ENCODE results near the gene PCDHA4.
"Not testable (repeated sequence)": the region's sequence is repeated elsewhere in the genome, so short reads cannot be mapped to it uniquely, and the experiment has no call there.

Gene PCDHA4

GRCh38 chr5:140806834-140807775, at the start of gene PCDHA4:
Gene PCDHA4 (plus strand): TSS chr5:140807068.
- peak; percentile 9 for DNase-seq (ENCODE audit: low spot score)

GRCh38 chr5:140764177-140764973, 42.5 kb upstream of the PCDHA4 start:
- no peak for DNase-seq (ENCODE audit: low spot score)

GRCh38 chr5:140767444-140767843, 39.4 kb upstream of the PCDHA4 start:
- no peak for DNase-seq (ENCODE audit: low spot score)

GRCh38 chr5:140780512-140780911, 26.4 kb upstream of the PCDHA4 start:
- DNase-seq (ENCODE audit: low spot score), result no peak

GRCh38 chr5:140785905-140786686, 20.8 kb upstream of the PCDHA4 start, which contains the start of gene PCDHA1:
Gene PCDHA1 (plus strand): TSS chr5:140786140.
- no peak for DNase-seq (ENCODE audit: low spot score)

- DNase-seq (ENCODE audit: low spot score), result not testable (repeated sequence)
These were observed 19.4 kb upstream of the PCDHA4 start for GRCh38 chr5:140787422-140787821.

- DNase-seq (ENCODE audit: low spot score), result not testable (repeated sequence)
These were observed 18.9 kb upstream of the PCDHA4 start for GRCh38 chr5:140787849-140788504.

- no peak for DNase-seq (ENCODE audit: low spot score)
These were observed 15.8 kb upstream of the PCDHA4 start for GRCh38 chr5:140791089-140791488.

GRCh38 chr5:140794595-140795258, 12.1 kb upstream of the PCDHA4 start, which contains the start of gene PCDHA2:
Gene PCDHA2 (plus strand): TSS chr5:140794852.
- no peak for DNase-seq (ENCODE audit: low spot score)

- DNase-seq (ENCODE audit: low spot score), result peak; percentile 19
These were observed 11.6 kb upstream of the PCDHA4 start for GRCh38 chr5:140795259-140795641.

GRCh38 chr5:140796072-140796717, 10.7 kb upstream of the PCDHA4 start:
- DNase-seq (ENCODE audit: low spot score), result not testable (repeated sequence)

- no peak for DNase-seq (ENCODE audit: low spot score)
These were observed 10.2 kb upstream of the PCDHA4 start for GRCh38 chr5:140796718-140797095.

GRCh38 chr5:140800816-140801493, 5.9 kb upstream of the PCDHA4 start, which contains the start of gene PCDHA3:
Gene PCDHA3 (plus strand): TSS chr5:140801057.
- peak; percentile 9 for DNase-seq (ENCODE audit: low spot score)

- DNase-seq (ENCODE audit: low spot score), result peak; percentile 17
These were observed 5.4 kb upstream of the PCDHA4 start for GRCh38 chr5:140801494-140801841.

GRCh38 chr5:140802381-140802780, 4.5 kb upstream of the PCDHA4 start:
- not testable (repeated sequence) for DNase-seq (ENCODE audit: low spot score)

GRCh38 chr5:140802781-140803271, 4.0 kb upstream of the PCDHA4 start:
- DNase-seq (ENCODE audit: low spot score), result no peak

- DNase-seq (ENCODE audit: low spot score), result not testable (repeated sequence)
These were observed 1.5 kb downstream of the PCDHA4 start for GRCh38 chr5:140808241-140808888.

- no peak for DNase-seq (ENCODE audit: low spot score)
These were observed 2.0 kb downstream of the PCDHA4 start for GRCh38 chr5:140808889-140809291.
